22Rv1 (cell line): ENCODE data around the gene RNF215.

ENCODE experiments used
- H3K27ac ChIP-seq: fragments of 450-650 bp; 2 replicates; pipeline ENCODE4 v1.5.1; 2017
- ZFX ChIP-seq: fragments of 450-650 bp; IDR thresholded peaks from 2 replicates; pipeline ENCODE4 v1.6.1; 2017; ENCODE audit warnings: antibody characterized with exemption, borderline replicate concordance
- TF ChIP-seq, protein P1 (sequence below): fragments of 450-650 bp; IDR thresholded peaks from 2 replicates; pipeline ENCODE4 v1.5.1; 2017; ENCODE audit warnings: mild to moderate bottlenecking

The RNF215 gene

GRCh38 chr22:30332994-30333706 lies 54.1 kb downstream of the RNF215 start:
- H3K27ac ChIP-seq = no peak overlapping the region
- TF ChIP-seq ZFX = no peak
- TF ChIP-seq, protein P1, sequence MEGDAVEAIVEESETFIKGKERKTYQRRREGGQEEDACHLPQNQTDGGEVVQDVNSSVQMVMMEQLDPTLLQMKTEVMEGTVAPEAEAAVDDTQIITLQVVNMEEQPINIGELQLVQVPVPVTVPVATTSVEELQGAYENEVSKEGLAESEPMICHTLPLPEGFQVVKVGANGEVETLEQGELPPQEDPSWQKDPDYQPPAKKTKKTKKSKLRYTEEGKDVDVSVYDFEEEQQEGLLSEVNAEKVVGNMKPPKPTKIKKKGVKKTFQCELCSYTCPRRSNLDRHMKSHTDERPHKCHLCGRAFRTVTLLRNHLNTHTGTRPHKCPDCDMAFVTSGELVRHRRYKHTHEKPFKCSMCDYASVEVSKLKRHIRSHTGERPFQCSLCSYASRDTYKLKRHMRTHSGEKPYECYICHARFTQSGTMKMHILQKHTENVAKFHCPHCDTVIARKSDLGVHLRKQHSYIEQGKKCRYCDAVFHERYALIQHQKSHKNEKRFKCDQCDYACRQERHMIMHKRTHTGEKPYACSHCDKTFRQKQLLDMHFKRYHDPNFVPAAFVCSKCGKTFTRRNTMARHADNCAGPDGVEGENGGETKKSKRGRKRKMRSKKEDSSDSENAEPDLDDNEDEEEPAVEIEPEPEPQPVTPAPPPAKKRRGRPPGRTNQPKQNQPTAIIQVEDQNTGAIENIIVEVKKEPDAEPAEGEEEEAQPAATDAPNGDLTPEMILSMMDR = no peak

DNA sequence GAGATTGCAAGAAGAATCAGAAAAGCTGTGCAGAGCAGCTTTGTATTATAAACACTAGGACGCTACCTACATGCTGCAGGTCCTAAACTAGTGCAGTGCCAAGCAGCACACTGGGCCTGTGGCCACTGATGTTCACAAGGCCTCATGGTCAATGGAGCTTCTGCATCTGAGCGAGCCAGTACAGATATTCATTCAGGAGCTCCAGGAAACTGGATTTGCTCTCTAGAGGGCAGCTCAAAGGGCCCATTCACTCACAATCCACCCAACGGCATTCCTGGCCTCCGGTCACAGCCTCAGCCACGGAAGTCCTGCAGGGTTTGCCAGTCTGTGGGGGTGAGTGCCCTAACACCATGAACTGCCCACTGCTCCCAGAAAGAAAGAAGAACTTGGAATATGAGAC lies 54.7 kb downstream of the RNF215 start:
- no peak overlapping the region for H3K27ac ChIP-seq

More for the DNA sequence above, 54.7 kb downstream of the RNF215 start:
- no peak for TF ChIP-seq ZFX
- TF ChIP-seq, protein P1 = no peak
